Measurements from ENCODE around the gene FLVCR1.

DNA sequence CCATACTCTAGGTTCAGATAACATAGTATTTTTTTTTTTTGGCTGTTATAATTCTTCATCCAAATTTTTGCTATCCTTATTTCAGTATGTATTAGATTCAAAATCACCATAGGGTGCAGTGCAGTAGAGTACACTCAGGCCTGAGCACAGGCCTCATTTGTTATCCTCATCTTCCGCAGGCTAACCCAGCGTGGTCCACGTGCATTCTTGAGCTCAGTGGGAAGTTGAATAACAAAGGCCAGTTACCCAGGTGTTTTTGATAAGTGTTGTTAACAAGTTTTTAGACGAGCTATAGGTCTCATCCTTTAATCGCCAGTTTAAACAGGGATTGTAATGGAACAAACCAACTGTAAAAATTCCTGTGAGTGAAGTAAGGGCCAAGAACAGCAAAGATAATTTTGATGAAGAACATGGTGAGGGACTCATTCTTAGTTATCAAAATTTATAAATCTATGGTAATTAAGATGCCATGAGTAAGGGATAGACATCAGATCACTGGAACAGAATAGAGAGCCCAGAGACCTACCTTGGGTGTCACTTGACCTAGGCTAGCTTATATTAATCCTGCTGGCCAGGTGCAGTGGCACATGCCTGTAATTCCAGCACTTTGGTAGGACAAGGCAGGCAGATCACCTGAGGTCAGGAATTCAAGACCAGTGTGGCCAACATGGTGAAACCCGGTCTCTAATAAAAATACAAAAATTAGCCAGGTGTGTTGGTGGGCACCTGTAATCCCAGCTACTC is 22.0 kb downstream of the FLVCR1 start:
- no peak for TF ChIP-seq POLR2A (IDR thresholded peaks at IDR 0.05)
- TF ChIP-seq, protein P1, sequence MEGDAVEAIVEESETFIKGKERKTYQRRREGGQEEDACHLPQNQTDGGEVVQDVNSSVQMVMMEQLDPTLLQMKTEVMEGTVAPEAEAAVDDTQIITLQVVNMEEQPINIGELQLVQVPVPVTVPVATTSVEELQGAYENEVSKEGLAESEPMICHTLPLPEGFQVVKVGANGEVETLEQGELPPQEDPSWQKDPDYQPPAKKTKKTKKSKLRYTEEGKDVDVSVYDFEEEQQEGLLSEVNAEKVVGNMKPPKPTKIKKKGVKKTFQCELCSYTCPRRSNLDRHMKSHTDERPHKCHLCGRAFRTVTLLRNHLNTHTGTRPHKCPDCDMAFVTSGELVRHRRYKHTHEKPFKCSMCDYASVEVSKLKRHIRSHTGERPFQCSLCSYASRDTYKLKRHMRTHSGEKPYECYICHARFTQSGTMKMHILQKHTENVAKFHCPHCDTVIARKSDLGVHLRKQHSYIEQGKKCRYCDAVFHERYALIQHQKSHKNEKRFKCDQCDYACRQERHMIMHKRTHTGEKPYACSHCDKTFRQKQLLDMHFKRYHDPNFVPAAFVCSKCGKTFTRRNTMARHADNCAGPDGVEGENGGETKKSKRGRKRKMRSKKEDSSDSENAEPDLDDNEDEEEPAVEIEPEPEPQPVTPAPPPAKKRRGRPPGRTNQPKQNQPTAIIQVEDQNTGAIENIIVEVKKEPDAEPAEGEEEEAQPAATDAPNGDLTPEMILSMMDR (IDR thresholded peaks at IDR 0.05): no peak
